Muscle of leg (tissue), 16 donors: Measurements from ENCODE around the gene PRAMEF18. TPM values are rescaled to one million over a fixed set of nuclear protein-coding genes. Genes with fewer than 3 reads are reported as not detected.
A peak's percentile ranks its signal among the peaks of the same experiment; 100 is the strongest.
"Not testable (repeated sequence)": the region's sequence is repeated elsewhere in the genome, so short reads cannot be mapped to it uniquely, and the experiment has no call there.

Experiments used
- DNase-seq: peaks from one replicate; pipeline ENCODE4 v3.0.0; 2013
- H3K27ac ChIP-seq: one replicate; pipeline ENCODE4 v1.5.1; 2013; ENCODE audit warnings: mild to moderate bottlenecking, low read length, control low read depth
- H3K27me3 ChIP-seq: one replicate; pipeline ENCODE4 v1.6.1; 2013; ENCODE audit warnings: low read length; ENCODE audit not compliant: control insufficient read depth, insufficient read depth
- H3K36me3 ChIP-seq: one replicate; pipeline ENCODE4 v1.6.1; 2013; ENCODE audit warnings: low read length; ENCODE audit not compliant: control insufficient read depth, insufficient read depth
- H3K4me1 ChIP-seq: one replicate; pipeline ENCODE4 v1.6.1; 2013; ENCODE audit warnings: low read length; ENCODE audit not compliant: control insufficient read depth, insufficient read depth
- H3K4me3 ChIP-seq: one replicate; pipeline ENCODE4 v1.5.1; 2013; ENCODE audit warnings: low read length, control low read depth
- H3K9me3 ChIP-seq: replicated peaks from 2 replicates; pipeline ENCODE4 v1.6.1; 2013; ENCODE audit warnings: low read depth, low read length; ENCODE audit not compliant: control insufficient read depth
- WGBS: methylation state at CpG from one replicate; pipeline ENCODE4 v1.1.5; 2013; ENCODE audit warnings: missing lambda C conversion rate; ENCODE audit not compliant: insufficient coverage; 5-methylcytosine and 5-hydroxymethylcytosine counted together
- long read RNA-seq, 11 donors: transcript quantifications; one replicate each; lab custom pipeline, GENCODE V29; 2026
- polyA plus RNA-seq, 8 donors: library from polyadenylated mRNA; unstranded; fragments of 120-200 nt; gene quantifications; one replicate each; pipeline versions ENCODE4 v1.2.1 to v1.2.3, GENCODE V29; 2013; ENCODE audit warnings: inconsistent platforms in 1 of 8, low replicate concordance in 1 of 8; ENCODE audit not compliant: insufficient read length in 8 of 8, insufficient read depth in 1 of 8
- total RNA-seq: library from RNA; stranded (reverse); fragments of 120-200 nt; gene quantifications from one replicate; pipeline ENCODE4 v1.2.4, GENCODE V29; 2013

The PRAMEF18 gene
- total RNA-seq (not detected), polyA plus RNA-seq (not detected)
- long read RNA-seq, donor 1: 0 reads
- long read RNA-seq, donor 2: 0 reads
- long read RNA-seq, donor 3: 0 reads
- long read RNA-seq, donor 4: 0 reads
- long read RNA-seq, donor 5: 0 reads
- long read RNA-seq, donor 6: 0 reads
- long read RNA-seq, donor 7: 0 reads
- long read RNA-seq, donor 8: 0 reads
- long read RNA-seq, donor 9: 0 reads
- long read RNA-seq, donor 10: 0 reads
- long read RNA-seq, donor 11: 0 reads

- not testable (repeated sequence) for H3K27me3 ChIP-seq, H3K4me3 ChIP-seq, H3K9me3 ChIP-seq, H3K27ac ChIP-seq, H3K36me3 ChIP-seq, H3K4me1 ChIP-seq, DNase-seq
- 71% methylated on average over 5 of the region's 9 CpGs for WGBS
These were observed at the start of gene PRAMEF18 for GRCh38 chr1:13225675-13226204. PRAMEF18 (minus strand) TSS chr1:13226154; CDS start chr1:13226106, 48 bp downstream.

DNA sequence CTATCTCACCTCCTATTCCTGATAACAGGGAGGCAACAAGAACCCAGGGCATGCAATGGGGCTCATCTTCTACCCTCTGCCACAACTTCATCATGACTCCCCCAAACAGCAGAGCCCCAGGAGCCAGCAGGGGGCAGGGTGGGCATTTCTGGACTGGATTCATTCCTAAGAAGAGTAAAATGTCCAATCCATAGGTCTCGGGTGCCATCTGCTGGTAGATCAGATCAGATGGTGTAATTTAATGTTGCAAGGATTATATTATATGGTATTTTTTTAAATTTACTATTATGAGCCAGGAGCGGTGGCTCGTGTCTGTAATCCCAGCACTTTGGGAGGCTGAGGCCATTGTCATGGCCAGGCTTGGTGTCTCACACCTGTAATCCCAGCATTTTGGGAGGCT is 39.2 kb upstream of the PRAMEF18 start:
- WGBS: no CpG with 5 or more reads among the region's 3 CpGs
- not testable (repeated sequence) for H3K36me3 ChIP-seq, DNase-seq, H3K9me3 ChIP-seq, H3K27ac ChIP-seq, H3K4me1 ChIP-seq, H3K27me3 ChIP-seq, H3K4me3 ChIP-seq

- DNase-seq, H3K27ac ChIP-seq, H3K4me3 ChIP-seq, H3K9me3 ChIP-seq, H3K27me3 ChIP-seq, H3K36me3 ChIP-seq, H3K4me1 ChIP-seq: not testable (repeated sequence)
- no CpG with 5 or more reads among the region's 5 CpGs for WGBS
These were observed 27.9 kb upstream of the PRAMEF18 start, which contains the start of gene PRAMEF5 for GRCh38 chr1:13253898-13254297. PRAMEF5 (plus strand) TSS chr1:13254198; CDS start chr1:13259269, 5,071 bp downstream.

DNA sequence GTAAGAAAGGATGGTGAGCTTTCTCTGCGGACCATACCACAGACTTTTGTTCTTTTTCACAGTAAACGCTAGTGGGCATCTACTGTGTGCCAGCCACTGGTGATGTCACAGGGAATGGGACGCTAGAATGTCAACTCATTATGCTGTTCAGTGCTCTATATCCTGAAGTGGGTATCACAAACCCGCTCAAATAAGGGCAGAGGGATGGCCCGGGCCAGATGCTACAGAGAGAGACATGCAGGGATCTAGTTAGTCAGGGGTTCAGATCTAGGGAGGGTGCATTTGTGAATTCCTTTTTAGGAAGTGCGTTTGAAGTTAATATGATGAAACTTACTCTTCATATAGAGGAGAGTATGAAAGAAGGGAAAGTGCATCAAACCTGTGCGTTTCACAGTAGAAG is 21.2 kb upstream of the PRAMEF18 start:
- H3K27ac ChIP-seq, H3K4me3 ChIP-seq, H3K4me1 ChIP-seq, H3K27me3 ChIP-seq, DNase-seq, H3K36me3 ChIP-seq: not testable (repeated sequence)
- 73% methylated on average over 3 of the region's 7 CpGs for WGBS
- H3K9me3 ChIP-seq: peaks cover 14% of the 10 kb centered on the region

- WGBS: 75% methylated on average over 2 of the region's 2 CpGs
- DNase-seq, H3K4me1 ChIP-seq, H3K27ac ChIP-seq, H3K36me3 ChIP-seq, H3K27me3 ChIP-seq, H3K4me3 ChIP-seq: not testable (repeated sequence)
- H3K9me3 ChIP-seq: peaks cover 14% of the 10 kb centered on the region
These were observed 20.6 kb upstream of the PRAMEF18 start for GRCh38 chr1:13246554-13246871.

DNA sequence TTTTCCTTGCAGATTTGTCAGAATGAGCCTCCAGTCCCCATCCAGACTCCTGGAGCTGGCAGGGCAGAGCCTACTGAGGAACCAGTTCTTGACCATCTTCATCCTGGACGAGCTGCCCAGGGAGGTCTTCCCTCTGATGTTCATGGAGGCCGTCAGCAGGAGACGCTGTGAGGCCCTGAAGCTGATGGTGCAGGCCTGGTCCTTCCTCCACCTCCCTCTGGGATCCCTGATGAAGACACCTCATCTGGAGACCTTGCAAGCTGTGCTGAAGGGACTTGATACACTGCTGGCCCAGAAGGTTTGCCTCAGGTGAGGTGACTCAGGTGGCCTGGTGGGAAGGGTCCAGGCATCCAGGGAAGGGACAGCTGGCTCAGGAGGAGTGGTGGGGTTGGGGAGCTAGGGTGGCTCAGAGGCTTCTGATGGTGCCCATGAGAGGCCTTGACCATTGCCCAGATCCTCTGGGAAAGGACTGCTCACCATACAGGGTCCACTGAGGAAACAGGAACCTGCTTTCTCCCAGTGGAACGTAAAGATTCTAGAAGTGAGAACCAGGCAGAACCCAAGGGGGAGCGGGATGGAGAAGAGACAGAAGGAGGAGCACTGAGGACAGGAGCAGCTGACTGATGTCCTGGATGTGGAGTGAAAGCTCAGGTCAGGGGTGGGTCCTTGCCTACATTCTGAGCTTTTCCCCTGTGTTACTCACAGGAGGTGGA is 20.0 kb upstream of the PRAMEF18 start:
- peaks cover 14% of the 10 kb centered on the region for H3K9me3 ChIP-seq
- not testable (repeated sequence) for H3K4me1 ChIP-seq, H3K27me3 ChIP-seq, H3K4me3 ChIP-seq, DNase-seq, H3K27ac ChIP-seq, H3K36me3 ChIP-seq
- 80% methylated on average over 5 of the region's 5 CpGs for WGBS

- H3K27ac ChIP-seq, H3K4me1 ChIP-seq, DNase-seq, H3K4me3 ChIP-seq, H3K36me3 ChIP-seq, H3K27me3 ChIP-seq: not testable (repeated sequence)
- H3K9me3 ChIP-seq: peaks cover 14% of the 10 kb centered on the region
- 87% methylated on average over 6 of the region's 9 CpGs for WGBS
These were observed 17.7 kb upstream of the PRAMEF18 start for GRCh38 chr1:13243536-13244263.

DNA sequence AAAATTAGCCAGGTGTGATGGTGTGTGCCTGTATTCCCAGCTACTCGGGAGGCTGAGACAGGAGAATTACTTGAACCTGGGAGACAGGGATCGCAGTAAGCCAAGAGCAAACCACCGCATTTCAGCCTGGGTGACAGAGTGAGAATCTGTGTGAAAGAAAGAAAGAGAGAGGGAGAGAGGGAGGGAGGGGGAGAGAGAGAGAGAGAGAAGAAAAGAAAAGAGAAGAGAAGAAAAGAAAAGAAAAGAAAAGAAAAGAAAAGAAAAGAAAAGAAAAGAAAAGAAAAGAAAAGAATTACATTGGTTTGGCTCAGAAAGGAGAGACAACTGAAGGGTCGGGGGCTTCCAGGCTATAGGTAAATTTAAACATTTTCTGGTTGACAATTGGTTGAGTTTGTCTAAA is 13.7 kb upstream of the PRAMEF18 start:
- H3K9me3 ChIP-seq, H3K36me3 ChIP-seq, DNase-seq, H3K4me3 ChIP-seq, H3K27ac ChIP-seq, H3K4me1 ChIP-seq, H3K27me3 ChIP-seq: not testable (repeated sequence)
- 87% methylated on average over 4 of the region's 4 CpGs for WGBS

DNA sequence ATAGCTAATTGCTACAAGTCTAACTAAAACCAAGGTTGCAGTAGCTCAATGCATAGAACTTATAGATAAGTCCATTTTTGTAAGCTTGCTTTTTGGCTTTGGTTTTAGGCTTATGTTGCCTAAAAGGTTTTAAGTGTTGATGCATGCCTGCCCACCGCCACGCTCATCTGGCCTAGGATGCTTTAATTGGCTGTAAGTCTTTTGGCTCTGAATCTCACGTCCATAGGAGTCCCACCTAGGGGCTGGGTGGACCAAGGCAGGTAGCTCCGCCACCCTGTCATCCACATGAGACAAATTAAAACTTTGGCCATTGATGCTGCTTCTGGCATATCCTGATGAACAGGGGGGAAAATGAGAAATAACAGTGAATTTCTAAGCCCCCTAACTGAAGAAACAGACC is 11.6 kb upstream of the PRAMEF18 start:
- not testable (repeated sequence) for H3K27me3 ChIP-seq, H3K4me3 ChIP-seq, H3K4me1 ChIP-seq, H3K36me3 ChIP-seq, H3K27ac ChIP-seq, H3K9me3 ChIP-seq, DNase-seq
- 75% methylated on average over 2 of the region's 4 CpGs for WGBS

- H3K27ac ChIP-seq: not testable (repeated sequence)
These were observed 8.1 kb upstream of the PRAMEF18 start for GRCh38 chr1:13234057-13234456.

More at GRCh38 chr1:13234057-13234456, 8.1 kb upstream of the PRAMEF18 start:
- H3K9me3 ChIP-seq: peaks cover 12% of the 10 kb centered on the region
- DNase-seq: peak; percentile 3
- not testable (repeated sequence) for H3K4me1 ChIP-seq, H3K36me3 ChIP-seq, H3K27me3 ChIP-seq, H3K4me3 ChIP-seq
- 47% methylated on average over 1 of the region's 1 CpG for WGBS
